ENCODE data around the gene ASIC5.

ASIC5 gene

GRCh38 chr4:155849042-155849441, 17.0 kb downstream of the ASIC5 start:
- Histone ChIP-seq H3K27ac (ENCODE audit: extremely low read depth, low read depth, low read length) (no peak overlapping the region), H3K36me3 (ENCODE audit: control insufficient read depth in 2 of 2, insufficient read depth in 1 of 2, low read length in 2 of 2) (no peaks in the 10 kb centered on the region), H3K4me3 (ENCODE audit: low read depth, low read length) (no peak overlapping the region), H3K9me3 (ENCODE audit: control insufficient read depth, insufficient read depth, low read depth, low read length) (no peaks in the 10 kb centered on the region), H3K4me1 (ENCODE audit: control insufficient read depth, insufficient read depth, low read length) (no peaks in the 10 kb centered on the region)
- TF ChIP-seq SETDB1 (IDR thresholded peaks at IDR 0.05; ENCODE audit: insufficient read length, low read length) = peak; percentile 10
- TF ChIP-seq ZNF16 (tag by site-specific recombination; IDR thresholded peaks at IDR 0.05; ENCODE audit: low read depth) = no peak
- CTCF ChIA-PET = interaction anchor here (0.7 kb wide), 1 partner anchor 352 kb away, joined by 3 read pairs; no protein-coding TSS in a partner anchor
- POLR2A ChIA-PET = no interaction called here

- Histone ChIP-seq H3K4me3 (ENCODE audit: low read depth, low read length) (no peak overlapping the region), H3K4me1 (ENCODE audit: control insufficient read depth, insufficient read depth, low read length) (no peaks in the 10 kb centered on the region), H3K27ac (ENCODE audit: extremely low read depth, low read depth, low read length) (no peak overlapping the region), H3K36me3 (ENCODE audit: control insufficient read depth in 2 of 2, insufficient read depth in 1 of 2, low read length in 2 of 2) (no peaks in the 10 kb centered on the region), H3K9me3 (ENCODE audit: control insufficient read depth, insufficient read depth, low read depth, low read length) (no peaks in the 10 kb centered on the region)
- TF ChIP-seq SETDB1 (IDR thresholded peaks at IDR 0.05; ENCODE audit: insufficient read length, low read length) (peak; percentile 91), ZNF76 (tag by site-specific recombination; IDR thresholded peaks at IDR 0.05; ENCODE audit: borderline replicate concordance, low read depth) (no peak), SALL2 (tag by site-specific recombination; IDR thresholded peaks at IDR 0.05; ENCODE audit: borderline replicate concordance) (no peak)
- ChIA-PET POLR2A (no interaction called here), CTCF (no interaction called here)
Observed at GRCh38 chr4:155846929-155847328, 19.1 kb downstream of the ASIC5 start.

GRCh38 chr4:155842080-155842479, 24.0 kb downstream of the ASIC5 start:
- Histone ChIP-seq H3K9me3 (ENCODE audit: control insufficient read depth, insufficient read depth, low read depth, low read length) (no peaks in the 10 kb centered on the region), H3K4me1 (ENCODE audit: control insufficient read depth, insufficient read depth, low read length) (no peaks in the 10 kb centered on the region), H3K27ac (ENCODE audit: extremely low read depth, low read depth, low read length) (no peak overlapping the region), H3K4me3 (ENCODE audit: low read depth, low read length) (no peak overlapping the region), H3K36me3 (ENCODE audit: control insufficient read depth in 2 of 2, insufficient read depth in 1 of 2, low read length in 2 of 2) (no peaks in the 10 kb centered on the region)
- ChIA-PET POLR2A (no interaction called here), CTCF (interaction anchor here (0.7 kb wide), 1 partner anchor 34 kb away, joined by 3 read pairs; no protein-coding TSS in a partner anchor)
- no peak for TF ChIP-seq ZSCAN4 (tag by site-specific recombination; IDR thresholded peaks at IDR 0.05)
- no peak for TF ChIP-seq ZNF26 (tag by site-specific recombination; IDR thresholded peaks at IDR 0.05)
- no peak for TF ChIP-seq ZNF311 (tag by site-specific recombination; IDR thresholded peaks at IDR 0.05; ENCODE audit: borderline replicate concordance)
- TF ChIP-seq ZNF843 (tag by site-specific recombination; IDR thresholded peaks at IDR 0.05) = no peak
- TF ChIP-seq SALL2 (tag by site-specific recombination; IDR thresholded peaks at IDR 0.05; ENCODE audit: borderline replicate concordance) = no peak
- no peak for TF ChIP-seq ZNF521 (tag by site-specific recombination; IDR thresholded peaks at IDR 0.05)
- no peak for TF ChIP-seq ZNF146 (tag by site-specific recombination; IDR thresholded peaks at IDR 0.05)
- TF ChIP-seq ZNF175 (tag by site-specific recombination; IDR thresholded peaks at IDR 0.05) = no peak
- TF ChIP-seq, protein P1, sequence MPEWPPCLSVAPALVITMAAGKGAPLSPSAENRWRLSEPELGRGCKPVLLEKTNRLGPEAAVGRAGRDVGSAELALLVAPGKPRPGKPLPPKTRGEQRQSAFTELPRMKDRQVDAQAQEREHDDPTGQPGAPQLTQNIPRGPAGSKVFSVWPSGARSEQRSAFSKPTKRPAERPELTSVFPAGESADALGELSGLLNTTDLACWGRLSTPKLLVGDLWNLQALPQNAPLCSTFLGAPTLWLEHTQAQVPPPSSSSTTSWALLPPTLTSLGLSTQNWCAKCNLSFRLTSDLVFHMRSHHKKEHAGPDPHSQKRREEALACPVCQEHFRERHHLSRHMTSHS (tag by site-specific recombination; IDR thresholded peaks at IDR 0.05) = no peak
- no peak for TF ChIP-seq GFI1B (tag by site-specific recombination; IDR thresholded peaks at IDR 0.05)
- no peak for TF ChIP-seq KLF10 (tag by site-specific recombination; IDR thresholded peaks at IDR 0.05)
- no peak for TF ChIP-seq ZNF292 (tag by site-specific recombination; IDR thresholded peaks at IDR 0.05; ENCODE audit: borderline replicate concordance, low read depth)
- TF ChIP-seq SETDB1 (IDR thresholded peaks at IDR 0.05; ENCODE audit: insufficient read length, low read length) = no peak
- no peak for TF ChIP-seq ZNF645 (tag by site-specific recombination; IDR thresholded peaks at IDR 0.05)
- no peak for TF ChIP-seq GLIS1 (tag by site-specific recombination; IDR thresholded peaks at IDR 0.05)
- TF ChIP-seq ZFP41 (tag by site-specific recombination; IDR thresholded peaks at IDR 0.05; ENCODE audit: borderline replicate concordance) = no peak
- no peak for TF ChIP-seq ZNF677 (tag by site-specific recombination; IDR thresholded peaks at IDR 0.05)
- no peak for TF ChIP-seq ZNF629 (tag by site-specific recombination; IDR thresholded peaks at IDR 0.05)

Measured in HEK293 (cell line).